Left ventricle myocardium inferior (tissue), 1 donor: ENCODE results near the gene CORO2B. TPM values are rescaled to one million over a fixed set of nuclear protein-coding genes. Genes with fewer than 3 reads are reported as not detected.
"Not testable (repeated sequence)": the region's sequence is repeated elsewhere in the genome, so short reads cannot be mapped to it uniquely, and the experiment has no call there.

ENCODE experiments used
- DNase-seq: peaks from one replicate; pipeline ENCODE4 v3.0.0-alpha.2; 2020
- H3K27ac ChIP-seq: fragments of 200-600 bp; replicated peaks from 2 replicates; pipeline ENCODE4 v1.8.0; 2021
- H3K27me3 ChIP-seq: fragments of 200-600 bp; 2 replicates; pipeline ENCODE4 v1.8.0; 2021; ENCODE audit warnings: low read depth
- H3K36me3 ChIP-seq: fragments of 200-600 bp; 2 replicates; pipeline ENCODE4 v1.8.0; 2021
- H3K4me1 ChIP-seq: fragments of 200-600 bp; 2 replicates; pipeline ENCODE4 v1.8.0; 2021
- H3K4me3 ChIP-seq: fragments of 200-600 bp; 2 replicates; pipeline ENCODE4 v1.8.0; 2021; ENCODE audit warnings: mild to moderate bottlenecking, moderate library complexity
- H3K9me3 ChIP-seq: fragments of 200-600 bp; replicated peaks from 2 replicates; pipeline ENCODE4 v1.8.0; 2021
- intact Hi-C: fragments of 100-400 bp; cut with micrococcal nuclease; formaldehyde crosslinking; loops from one replicate; pipeline ENCODE4 v1.11.0; 2022
- total RNA-seq: library from RNA; stranded (reverse); fragmentation: NEBNext Ultra II Directional; extraction: Animal tissue kit (Norgen Biotek cat#: 25700); gene quantifications from one replicate; pipeline ENCODE4 v1.2.1, GENCODE V29; 2021
- TF ChIP-seq, protein P1 (sequence below): fragments of 200-600 bp; IDR thresholded peaks from 2 replicates; pipeline ENCODE4 v1.8.0; 2021; ENCODE audit warnings: antibody characterized with exemption, mild to moderate bottlenecking, borderline replicate concordance
- donor health status: DM: no; HTN: yes; CAD: no; lungs with severe emphysema.

CORO2B gene
- total RNA-seq, 1 donor from 2014 or later, result 5.0 TPM

DNA sequence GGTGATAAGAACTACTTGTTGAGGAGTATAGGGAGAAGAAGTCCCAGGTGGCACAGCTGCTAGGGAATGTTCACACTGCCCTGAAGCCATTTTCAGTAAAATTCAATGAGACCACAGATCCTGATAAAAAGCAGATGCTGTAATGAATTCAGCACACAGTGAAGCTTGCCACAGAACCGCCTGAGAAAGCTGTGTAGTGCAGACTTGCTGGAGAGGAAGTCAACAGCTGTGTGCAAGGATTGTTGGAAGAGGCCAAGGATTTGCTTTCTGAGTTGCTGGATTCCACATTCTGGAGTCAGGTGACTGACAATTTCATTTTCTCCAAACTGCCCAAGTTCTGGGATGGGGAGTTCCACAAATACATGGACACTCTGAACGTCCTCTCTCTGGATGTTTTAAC, 171.0 kb downstream of the CORO2B start:
- intact Hi-C loops, result no loop called here
- TF ChIP-seq, protein P1, sequence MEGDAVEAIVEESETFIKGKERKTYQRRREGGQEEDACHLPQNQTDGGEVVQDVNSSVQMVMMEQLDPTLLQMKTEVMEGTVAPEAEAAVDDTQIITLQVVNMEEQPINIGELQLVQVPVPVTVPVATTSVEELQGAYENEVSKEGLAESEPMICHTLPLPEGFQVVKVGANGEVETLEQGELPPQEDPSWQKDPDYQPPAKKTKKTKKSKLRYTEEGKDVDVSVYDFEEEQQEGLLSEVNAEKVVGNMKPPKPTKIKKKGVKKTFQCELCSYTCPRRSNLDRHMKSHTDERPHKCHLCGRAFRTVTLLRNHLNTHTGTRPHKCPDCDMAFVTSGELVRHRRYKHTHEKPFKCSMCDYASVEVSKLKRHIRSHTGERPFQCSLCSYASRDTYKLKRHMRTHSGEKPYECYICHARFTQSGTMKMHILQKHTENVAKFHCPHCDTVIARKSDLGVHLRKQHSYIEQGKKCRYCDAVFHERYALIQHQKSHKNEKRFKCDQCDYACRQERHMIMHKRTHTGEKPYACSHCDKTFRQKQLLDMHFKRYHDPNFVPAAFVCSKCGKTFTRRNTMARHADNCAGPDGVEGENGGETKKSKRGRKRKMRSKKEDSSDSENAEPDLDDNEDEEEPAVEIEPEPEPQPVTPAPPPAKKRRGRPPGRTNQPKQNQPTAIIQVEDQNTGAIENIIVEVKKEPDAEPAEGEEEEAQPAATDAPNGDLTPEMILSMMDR, result no peak

DNA sequence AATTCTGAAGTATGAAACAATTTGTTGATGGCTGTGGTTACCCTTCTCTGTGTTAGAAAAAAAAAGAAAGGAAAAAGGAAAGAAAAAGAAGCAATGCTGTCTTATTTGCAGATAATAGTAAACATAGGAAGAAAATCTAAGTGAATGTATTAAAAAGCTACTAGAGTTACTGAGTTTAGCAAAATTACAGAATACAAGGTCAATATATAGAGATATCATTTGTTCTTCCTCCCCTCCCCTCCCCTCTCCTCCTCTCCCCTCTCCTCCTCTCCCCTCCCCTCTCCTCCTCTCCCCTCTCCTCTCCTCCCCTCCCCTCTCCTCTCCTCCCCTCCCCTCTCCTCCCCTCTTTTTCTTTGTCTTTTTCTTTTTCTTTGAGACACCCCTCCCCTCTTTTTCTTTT, 172.8 kb downstream of the CORO2B start:
- Histone ChIP-seq H3K27ac (no peak overlapping the region), H3K4me1 (no peaks in the 10 kb centered on the region), H3K36me3 (no peaks in the 10 kb centered on the region), H3K27me3 (no peaks in the 10 kb centered on the region), H3K9me3 (peaks cover 11% of the 10 kb centered on the region), H3K4me3 (no peak overlapping the region)
- TF ChIP-seq, protein P1, result no peak
- intact Hi-C loops, result no loop called here
- DNase-seq, result no peak

More for the DNA sequence above, 171.0 kb downstream of the CORO2B start:
- Histone ChIP-seq H3K36me3 (no peaks in the 10 kb centered on the region), H3K4me3 (no peak overlapping the region), H3K9me3 (peaks cover 11% of the 10 kb centered on the region), H3K27me3 (no peaks in the 10 kb centered on the region), H3K4me1 (no peaks in the 10 kb centered on the region), H3K27ac (no peak overlapping the region)
- no peak for DNase-seq

DNA sequence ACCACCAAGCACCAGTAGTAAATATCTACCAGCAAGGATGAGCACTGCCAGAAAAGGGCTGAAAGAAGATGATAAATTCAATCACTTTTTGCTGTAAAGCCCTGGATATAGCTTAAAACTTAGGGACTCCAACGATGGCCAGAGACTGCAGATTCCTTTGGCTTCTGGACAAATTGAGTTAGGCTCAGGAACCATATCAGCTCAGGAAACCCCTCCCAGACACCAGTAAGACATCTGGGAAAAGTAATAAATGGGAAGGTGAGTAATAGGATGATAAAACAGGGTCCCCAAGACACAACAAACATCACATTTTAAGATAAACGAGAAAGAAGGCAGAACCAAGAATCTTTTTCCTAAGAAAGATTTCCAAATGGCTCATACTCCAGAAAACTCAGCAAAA, 176.9 kb downstream of the CORO2B start:
- H3K4me1 ChIP-seq, result no peaks in the 10 kb centered on the region
- H3K36me3 ChIP-seq, result no peaks in the 10 kb centered on the region
- H3K9me3 ChIP-seq, result no peaks in the 10 kb centered on the region
- intact Hi-C loops, result no loop called here
- no peak overlapping the region for H3K4me3 ChIP-seq
- peak overlapping the region; percentile 48 for H3K27ac ChIP-seq
- TF ChIP-seq, protein P1, result no peak
- no peak for DNase-seq
- H3K27me3 ChIP-seq, result no peaks in the 10 kb centered on the region

DNA sequence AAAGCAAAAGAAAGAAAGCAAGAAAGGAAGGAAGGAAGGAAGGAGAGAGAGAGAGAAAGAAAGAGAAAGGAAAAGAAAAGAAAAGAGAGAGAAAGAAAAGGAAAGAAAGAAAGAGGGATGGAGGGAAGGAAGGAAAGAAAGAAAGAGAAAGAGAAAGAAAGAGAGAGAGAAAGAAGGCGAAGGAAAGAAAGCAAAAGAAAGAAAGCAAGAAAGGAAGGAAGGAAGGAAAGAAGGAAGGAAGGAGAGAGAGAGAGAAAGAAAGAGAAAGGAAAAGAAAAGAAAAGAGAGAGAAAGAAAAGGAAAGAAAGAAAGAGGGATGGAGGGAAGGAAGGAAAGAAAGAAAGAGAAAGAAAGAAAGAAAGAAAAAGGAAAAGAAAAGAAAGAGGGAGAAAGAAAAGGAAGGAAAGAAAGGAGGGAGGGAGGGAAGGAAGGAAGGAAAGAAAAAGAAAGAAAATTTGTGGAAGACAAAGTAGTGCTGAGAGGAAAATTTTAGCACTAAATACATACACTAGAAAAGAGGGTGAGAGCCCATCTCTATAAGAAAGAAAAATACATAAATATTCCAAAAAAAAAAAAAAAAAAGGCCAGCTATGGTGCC, 181.3 kb downstream of the CORO2B start:
- intact Hi-C loops, H3K36me3 ChIP-seq, H3K9me3 ChIP-seq, H3K4me3 ChIP-seq, H3K27ac ChIP-seq, H3K27me3 ChIP-seq, H3K4me1 ChIP-seq, DNase-seq: not testable (repeated sequence)

DNA sequence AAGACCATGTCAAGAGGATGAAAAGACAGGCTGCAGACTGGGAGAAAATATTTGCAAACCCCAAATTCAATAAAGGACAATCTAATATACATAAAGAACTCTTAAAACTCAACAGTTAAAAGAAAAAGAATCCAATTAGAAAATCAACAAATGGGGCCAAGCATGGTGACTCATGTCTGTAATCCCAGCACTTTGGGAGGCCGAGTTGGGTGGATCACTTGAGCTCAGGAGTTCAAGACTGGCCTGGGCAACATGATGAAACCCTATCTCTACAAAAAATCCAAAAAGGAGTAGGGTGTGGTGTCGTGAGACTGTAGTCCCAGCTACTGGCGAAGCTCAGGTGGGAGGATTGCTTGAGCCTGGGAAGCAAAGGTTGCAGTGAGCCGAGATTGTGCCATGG, 184.3 kb downstream of the CORO2B start:
- TF ChIP-seq, protein P1, result no peak
- Histone ChIP-seq H3K36me3 (no peaks in the 10 kb centered on the region), H3K27me3 (no peaks in the 10 kb centered on the region), H3K9me3 (no peaks in the 10 kb centered on the region), H3K27ac (no peak overlapping the region), H3K4me1 (peaks cover 8% of the 10 kb centered on the region), H3K4me3 (no peak overlapping the region)
- no peak for DNase-seq
- intact Hi-C loops, result no loop called here

DNA sequence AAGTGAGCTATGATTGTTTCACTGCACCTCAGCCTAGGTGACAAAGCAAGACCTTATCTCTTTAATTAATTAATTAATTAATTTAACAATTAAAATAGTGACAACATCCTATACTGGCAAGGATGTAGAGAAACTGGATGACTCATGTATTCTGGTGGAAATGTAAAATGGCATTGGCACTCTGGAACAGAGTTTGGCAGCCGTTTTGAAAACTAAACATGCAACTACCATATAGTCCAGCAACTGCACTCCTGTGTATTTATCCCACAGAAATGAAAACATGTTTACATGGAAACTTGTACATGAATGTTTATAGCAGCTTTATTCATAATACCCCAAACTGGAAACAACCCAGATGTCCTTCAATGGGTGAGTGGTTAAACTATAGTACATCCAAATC, 185.3 kb downstream of the CORO2B start:
- H3K27ac ChIP-seq, result no peak overlapping the region
- peaks cover 8% of the 10 kb centered on the region for H3K4me1 ChIP-seq
- intact Hi-C loops, result no loop called here
- no peaks in the 10 kb centered on the region for H3K9me3 ChIP-seq
- DNase-seq, result no peak
- TF ChIP-seq, protein P1, result no peak
- no peaks in the 10 kb centered on the region for H3K36me3 ChIP-seq
- no peak overlapping the region for H3K4me3 ChIP-seq
- no peaks in the 10 kb centered on the region for H3K27me3 ChIP-seq
